ENCODE measurements around the gene FAM72A.
"Not testable (repeated sequence)": the region's sequence is repeated elsewhere in the genome, so short reads cannot be mapped to it uniquely, and the experiment has no call there.

The FAM72A gene

GRCh38 chr1:206215600-206216392 lies 13.2 kb upstream of the FAM72A start:
- not testable (repeated sequence) for DNase-seq (ENCODE audit: low read depth in 2 of 2)

GRCh38 chr1:206210802-206211201 lies 8.2 kb upstream of the FAM72A start:
- DNase-seq (ENCODE audit: low read depth in 2 of 2): not testable (repeated sequence)

- not testable (repeated sequence) for DNase-seq (ENCODE audit: low read depth in 2 of 2)
These were observed 2.9 kb upstream of the FAM72A start for GRCh38 chr1:206205569-206205968.

GRCh38 chr1:206204871-206205270 lies 2.2 kb upstream of the FAM72A start:
- not testable (repeated sequence) for DNase-seq (ENCODE audit: low read depth in 2 of 2)

- DNase-seq (ENCODE audit: low read depth in 2 of 2): not testable (repeated sequence)
These were observed 1.5 kb upstream of the FAM72A start for GRCh38 chr1:206204159-206204511.

GRCh38 chr1:206203364-206204158 lies 922 bp upstream of the FAM72A start, which contains the start of gene SRGAP2:
TSS of gene SRGAP2 (plus strand) at chr1:206203541. CDS start at chr1:206205971, 2,430 bp downstream.
- peak; percentile 19 to 23 for DNase-seq (ENCODE audit: low read depth in 2 of 2)

- DNase-seq (ENCODE audit: low read depth in 2 of 2): not testable (repeated sequence)
These were observed 5.8 kb downstream of the FAM72A start for GRCh38 chr1:206196748-206197424.

- not testable (repeated sequence) for DNase-seq (ENCODE audit: low read depth in 2 of 2)
These were observed 7.5 kb downstream of the FAM72A start for GRCh38 chr1:206195182-206195581.

- DNase-seq (ENCODE audit: low read depth in 2 of 2): not testable (repeated sequence)
These were observed 15.8 kb downstream of the FAM72A start for GRCh38 chr1:206186826-206187225.

GRCh38 chr1:206185778-206186177 lies 16.9 kb downstream of the FAM72A start:
- DNase-seq (ENCODE audit: low read depth in 2 of 2): not testable (repeated sequence)

GRCh38 chr1:206183788-206184187 lies 18.9 kb downstream of the FAM72A start:
- not testable (repeated sequence) for DNase-seq (ENCODE audit: low read depth in 2 of 2)

- DNase-seq (ENCODE audit: low read depth in 2 of 2): not testable (repeated sequence)
These were observed 20.0 kb downstream of the FAM72A start for GRCh38 chr1:206182368-206183317.

- DNase-seq (ENCODE audit: low read depth in 2 of 2): not testable (repeated sequence)
These were observed 23.0 kb downstream of the FAM72A start for GRCh38 chr1:206179666-206180065.

- DNase-seq (ENCODE audit: low read depth in 2 of 2): not testable (repeated sequence)
These were observed 24.3 kb downstream of the FAM72A start for GRCh38 chr1:206178061-206178989.

GRCh38 chr1:206176114-206176502 lies 26.5 kb downstream of the FAM72A start:
- DNase-seq (ENCODE audit: low read depth in 2 of 2): peak; percentile 2 to 5

GRCh38 chr1:206175459-206176113 lies 27.1 kb downstream of the FAM72A start:
- DNase-seq (ENCODE audit: low read depth in 2 of 2): not testable (repeated sequence)

GRCh38 chr1:206174182-206174868 lies 28.3 kb downstream of the FAM72A start:
- not testable (repeated sequence) for DNase-seq (ENCODE audit: low read depth in 2 of 2)

- not testable (repeated sequence) for DNase-seq (ENCODE audit: low read depth in 2 of 2)
These were observed 29.4 kb downstream of the FAM72A start for GRCh38 chr1:206173110-206173719.
